Right renal pelvis (tissue), 4 donors: ENCODE results near the gene GRID2. TPM values are rescaled to one million over a fixed set of nuclear protein-coding genes. Genes with fewer than 3 reads are reported as not detected.
"Not testable (repeated sequence)": the region's sequence is repeated elsewhere in the genome, so short reads cannot be mapped to it uniquely, and the experiment has no call there.

ENCODE experiments used
- DNase-seq, 4 donors: peaks; one replicate each; pipeline ENCODE4 v3.0.0-alpha.2; 2013; ENCODE audit warnings: low read depth in 4 of 4, low spot score in 3 of 4, missing footprints in 1 of 4
- polyA plus RNA-seq, 4 donors: library from polyadenylated mRNA; unstranded; fragments of 120-200 nt; gene quantifications; one replicate each; pipeline ENCODE4 v1.2.1, GENCODE V29; 2013; ENCODE audit not compliant: insufficient read length in 4 of 4

The GRID2 gene
- polyA plus RNA-seq, 4 donors, result 2.6 to 7.4 (median 5.5) TPM

- DNase-seq, result no peak
Measured at GRCh38 chr4:93605163-93605562, 1301.4 kb downstream of the GRID2 start.

GRCh38 chr4:93617606-93618005 is 1313.8 kb downstream of the GRID2 start:
- no peak for DNase-seq

GRCh38 chr4:93633721-93634120 is 1330.0 kb downstream of the GRID2 start:
- DNase-seq, result no peak

GRCh38 chr4:93635943-93636342 is 1332.2 kb downstream of the GRID2 start:
- DNase-seq, result no peak

- no peak for DNase-seq
Measured at GRCh38 chr4:93645120-93645519, 1341.4 kb downstream of the GRID2 start.

GRCh38 chr4:93646233-93646930 is 1342.6 kb downstream of the GRID2 start:
- no peak for DNase-seq

GRCh38 chr4:93648258-93648657 is 1344.5 kb downstream of the GRID2 start:
- DNase-seq, result no peak

- DNase-seq, result no peak
Measured at GRCh38 chr4:93649828-93650227, 1346.1 kb downstream of the GRID2 start.

- no peak for DNase-seq
Measured at GRCh38 chr4:93654211-93654610, 1350.4 kb downstream of the GRID2 start.

GRCh38 chr4:93657527-93657926 is 1353.8 kb downstream of the GRID2 start:
- no peak for DNase-seq

GRCh38 chr4:93658443-93658842 is 1354.7 kb downstream of the GRID2 start:
- DNase-seq, result no peak

- DNase-seq, result no peak
Measured at GRCh38 chr4:93659629-93660028, 1355.9 kb downstream of the GRID2 start.

GRCh38 chr4:93660036-93660435 is 1356.3 kb downstream of the GRID2 start:
- DNase-seq, result no peak

GRCh38 chr4:93670434-93670833 is 1366.7 kb downstream of the GRID2 start:
- DNase-seq, result no peak

GRCh38 chr4:93671093-93671492 is 1367.3 kb downstream of the GRID2 start:
- no peak for DNase-seq

GRCh38 chr4:93676937-93677336 is 1373.2 kb downstream of the GRID2 start:
- DNase-seq, result not testable (repeated sequence)

GRCh38 chr4:93684571-93684970 is 1380.8 kb downstream of the GRID2 start:
- DNase-seq, result no peak

- DNase-seq, result no peak
Measured at GRCh38 chr4:93687304-93687703, 1383.5 kb downstream of the GRID2 start.

GRCh38 chr4:93688978-93689377 is 1385.2 kb downstream of the GRID2 start:
- no peak for DNase-seq

GRCh38 chr4:93693141-93693540 is 1389.4 kb downstream of the GRID2 start:
- DNase-seq, result no peak

GRCh38 chr4:93698686-93699085 is 1394.9 kb downstream of the GRID2 start:
- DNase-seq, result no peak

GRCh38 chr4:93700571-93700970 is 1396.8 kb downstream of the GRID2 start:
- no peak for DNase-seq
